Muscle layer of duodenum (tissue), 2 donors: Measurements from ENCODE around the gene C21orf58.

ENCODE experiments used
- H3K27ac ChIP-seq: one replicate; pipeline ENCODE4 v1.7.0; 2013; ENCODE audit warnings: mild to moderate bottlenecking, low read length
- H3K27me3 ChIP-seq: one replicate; pipeline ENCODE4 v1.7.0; 2013; ENCODE audit warnings: low read depth, mild to moderate bottlenecking, control low read depth, low read length
- H3K36me3 ChIP-seq, 2 donors: one replicate each; pipeline ENCODE4 v1.7.0; 2013; ENCODE audit warnings: low read length in 2 of 2, control low read depth in 1 of 2, mild to moderate bottlenecking in 1 of 2; ENCODE audit not compliant: insufficient read depth in 2 of 2, control insufficient read depth in 1 of 2
- H3K4me1 ChIP-seq, 2 donors: one replicate each; pipeline ENCODE4 v1.7.0; 2013; ENCODE audit warnings: low read length in 2 of 2, mild to moderate bottlenecking in 2 of 2, control low read depth in 1 of 2, moderate library complexity in 1 of 2; ENCODE audit not compliant: insufficient read depth in 2 of 2, control insufficient read depth in 1 of 2
- H3K4me3 ChIP-seq, 2 donors: one replicate each; pipeline ENCODE4 v1.7.0; 2013; ENCODE audit warnings: low read length in 2 of 2, low read depth in 1 of 2, mild to moderate bottlenecking in 1 of 2
- H3K9me3 ChIP-seq, 2 donors: one replicate each; pipeline ENCODE4 v1.7.0; 2013; ENCODE audit warnings: low read length in 2 of 2, control low read depth in 1 of 2, mild to moderate bottlenecking in 1 of 2; ENCODE audit not compliant: control insufficient read depth in 1 of 2
- donor health status: healthy.

Gene C21orf58

GRCh38 chr21:46340998-46341397, 17.3 kb upstream of the C21orf58 start:
- Histone ChIP-seq H3K36me3 (peaks cover 9 to 28% of the 10 kb centered on the region in 2 donors), H3K27ac (no peak overlapping the region)

DNA sequence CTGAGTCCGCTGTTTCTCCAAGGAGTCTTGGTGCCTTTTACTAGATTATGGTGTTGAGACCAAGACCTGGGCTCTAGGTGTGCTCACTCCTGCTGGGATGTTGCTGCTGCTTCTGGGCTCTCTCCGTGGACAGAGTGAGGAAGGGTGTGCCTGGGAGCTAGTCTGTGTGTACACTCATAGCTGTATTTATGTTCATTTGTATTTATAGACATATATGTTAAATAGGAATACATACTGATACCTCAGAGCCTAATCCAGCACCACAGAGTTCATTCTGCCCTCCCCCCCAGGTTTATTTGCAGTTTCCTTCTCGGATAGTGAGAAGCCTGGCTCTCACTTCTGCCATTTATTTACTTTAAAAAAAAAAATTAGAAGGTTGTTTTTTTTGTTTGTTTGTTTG, 12.9 kb upstream of the C21orf58 start:
- H3K27ac ChIP-seq: no peak overlapping the region

More at GRCh38 chr21:46340998-46341397, 17.3 kb upstream of the C21orf58 start:
- Histone ChIP-seq H3K27me3 (no peaks in the 10 kb centered on the region), H3K4me1 (no peaks in the 10 kb centered on the region), H3K9me3 (no peaks in the 10 kb centered on the region), H3K4me3 (no peak overlapping the region)

GRCh38 chr21:46334351-46335140, 10.9 kb upstream of the C21orf58 start:
- Histone ChIP-seq H3K27me3 (no peaks in the 10 kb centered on the region), H3K9me3 (no peaks in the 10 kb centered on the region), H3K4me1 (no peaks in the 10 kb centered on the region), H3K36me3 (peaks cover 24 to 44% of the 10 kb centered on the region in 2 donors), H3K4me3 (no peak overlapping the region), H3K27ac (no peak overlapping the region)

More for the DNA sequence above, 12.9 kb upstream of the C21orf58 start:
- Histone ChIP-seq H3K4me3 (no peak overlapping the region), H3K9me3 (no peaks in the 10 kb centered on the region), H3K27me3 (no peaks in the 10 kb centered on the region), H3K36me3 (peaks cover 19 to 44% of the 10 kb centered on the region in 2 donors), H3K4me1 (no peaks in the 10 kb centered on the region)

GRCh38 chr21:46329796-46330195, 6.1 kb upstream of the C21orf58 start:
- Histone ChIP-seq H3K27ac (no peak overlapping the region), H3K4me1 (peaks cover 6 to 9% of the 10 kb centered on the region in 2 donors), H3K4me3 (no peak overlapping the region), H3K27me3 (no peaks in the 10 kb centered on the region), H3K9me3 (no peaks in the 10 kb centered on the region), H3K36me3 (peaks cover 15 to 24% of the 10 kb centered on the region in 2 donors)

DNA sequence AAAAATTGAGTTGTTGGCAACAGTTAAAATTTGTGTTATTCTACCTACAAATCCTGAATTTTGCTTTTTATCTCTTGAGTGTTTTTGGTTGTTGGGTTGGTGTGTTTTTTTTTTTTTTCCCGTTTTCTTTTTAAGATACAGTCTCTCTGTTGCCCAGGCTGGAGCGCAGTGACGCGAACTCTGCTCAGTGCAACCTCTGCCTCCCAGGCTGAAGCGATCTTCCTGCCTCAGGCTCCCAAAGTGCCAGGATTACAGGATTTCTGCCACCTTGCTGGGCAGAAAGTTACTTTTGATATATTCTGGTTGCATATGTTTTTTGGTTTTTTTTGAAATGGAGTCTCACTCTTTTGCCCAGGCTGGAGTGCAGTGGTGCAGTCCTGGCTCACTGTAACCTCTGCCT, 4.5 kb upstream of the C21orf58 start:
- Histone ChIP-seq H3K9me3 (no peaks in the 10 kb centered on the region), H3K4me1 (peaks cover 6 to 11% of the 10 kb centered on the region in 2 donors), H3K27me3 (no peaks in the 10 kb centered on the region), H3K27ac (no peak overlapping the region), H3K36me3 (peaks cover 10 to 21% of the 10 kb centered on the region in 2 donors), H3K4me3 (no peak overlapping the region)

DNA sequence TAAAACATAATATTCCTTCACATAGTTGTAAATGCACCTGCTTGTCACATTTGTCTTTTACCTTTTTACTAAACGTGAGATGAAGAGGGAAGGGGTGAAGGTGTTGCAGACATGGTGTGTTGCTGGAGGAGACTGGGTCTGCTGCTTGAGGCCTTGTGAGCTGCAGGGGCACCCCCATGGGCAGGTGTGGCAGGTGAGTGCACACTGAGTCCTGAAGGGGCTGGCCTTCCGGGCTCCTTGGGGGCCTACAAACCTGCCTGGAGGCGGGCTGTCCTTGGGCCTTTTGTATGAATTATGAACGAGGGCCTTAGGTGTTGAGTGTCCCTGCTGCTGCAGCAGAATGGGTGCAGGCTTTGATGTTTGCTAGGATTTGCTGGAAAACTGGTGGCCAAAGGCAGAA, 4.0 kb upstream of the C21orf58 start:
- H3K4me1 ChIP-seq: peaks cover 6 to 16% of the 10 kb centered on the region in 2 donors
- no peaks in the 10 kb centered on the region for H3K27me3 ChIP-seq
- H3K36me3 ChIP-seq: peaks cover 10 to 21% of the 10 kb centered on the region in 2 donors
- H3K27ac ChIP-seq: no peak overlapping the region
- H3K4me3 ChIP-seq: no peak overlapping the region
- H3K9me3 ChIP-seq: no peaks in the 10 kb centered on the region

DNA sequence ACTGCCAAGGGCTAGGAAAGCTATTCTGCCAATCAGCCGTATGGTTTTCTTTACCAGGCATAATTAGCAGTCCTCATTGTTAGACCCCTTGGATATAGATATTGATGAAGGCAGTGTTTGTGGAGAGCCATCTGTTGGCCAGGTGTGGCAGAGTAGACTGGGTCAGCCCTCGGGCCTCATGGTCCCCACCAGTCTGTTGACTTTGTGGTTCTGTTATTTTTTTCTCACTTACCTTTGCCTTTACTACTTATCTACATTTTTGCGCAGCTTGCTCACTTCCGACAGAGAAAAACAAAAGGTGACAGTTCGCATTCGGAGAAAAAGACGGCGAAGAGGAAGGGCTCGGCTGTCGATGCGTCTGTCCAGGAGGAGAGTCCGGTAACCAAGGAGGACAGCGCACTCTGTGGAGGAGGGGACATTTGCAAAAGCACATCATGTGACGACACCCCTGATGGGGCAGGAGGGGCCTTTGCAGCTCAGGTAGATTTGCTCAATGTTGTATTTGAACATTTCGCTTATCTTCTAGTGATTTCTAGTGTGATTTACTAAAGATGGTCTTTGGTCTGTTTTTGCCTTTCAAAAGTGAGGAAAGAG, 2.5 kb upstream of the C21orf58 start:
- no peak overlapping the region for H3K27ac ChIP-seq
- H3K4me1 ChIP-seq: peaks cover 6 to 29% of the 10 kb centered on the region in 2 donors
- H3K4me3 ChIP-seq: no peak overlapping the region
- H3K27me3 ChIP-seq: no peaks in the 10 kb centered on the region
- peaks cover 10 to 13% of the 10 kb centered on the region in 2 donors for H3K36me3 ChIP-seq
- H3K9me3 ChIP-seq: no peaks in the 10 kb centered on the region

- Histone ChIP-seq H3K9me3 (no peaks in the 10 kb centered on the region), H3K27me3 (no peaks in the 10 kb centered on the region), H3K36me3 (peaks cover 10 to 13% of the 10 kb centered on the region in 2 donors), H3K4me3 (peak overlapping the region; percentile 64 to 96), H3K27ac (peak overlapping the region; percentile 63), H3K4me1 (peaks cover 6 to 29% of the 10 kb centered on the region in 2 donors)
Measured at GRCh38 chr21:46325073-46325912, 1.6 kb upstream of the C21orf58 start.

- Histone ChIP-seq H3K9me3 (no peaks in the 10 kb centered on the region), H3K27me3 (no peaks in the 10 kb centered on the region), H3K4me3 (peak overlapping the region; percentile 67 to 96), H3K36me3 (peaks cover 6 to 13% of the 10 kb centered on the region in 2 donors), H3K4me1 (peaks cover 6 to 29% of the 10 kb centered on the region in 2 donors), H3K27ac (peak overlapping the region; percentile 69)
Measured at GRCh38 chr21:46324390-46325072, 861 bp upstream of the C21orf58 start.

- peak overlapping the region; percentile 67 to 96 for H3K4me3 ChIP-seq
- H3K36me3 ChIP-seq: peaks cover 5 to 11% of the 10 kb centered on the region in 2 donors
- H3K9me3 ChIP-seq: no peaks in the 10 kb centered on the region
- no peaks in the 10 kb centered on the region for H3K27me3 ChIP-seq
- H3K4me1 ChIP-seq: peaks cover 6 to 29% of the 10 kb centered on the region in 2 donors
- H3K27ac ChIP-seq: no peak overlapping the region
Measured at GRCh38 chr21:46323227-46323709, 402 bp downstream of the C21orf58 start.
